ENCODE results near the gene CELF2.

Gene CELF2

GRCh38 chr10:11088709-11089108 is 71.0 kb downstream of the CELF2 start:
- no peak for DNase-seq
- no peak overlapping the region for H3K27ac Mint-ChIP-seq
- H3K27me3 Mint-ChIP-seq (ENCODE audit: low read depth, poor library complexity): no peaks in the 10 kb centered on the region
- peaks cover 6% of the 10 kb centered on the region for H3K4me1 Mint-ChIP-seq
- no peaks in the 10 kb centered on the region for H3K36me3 Mint-ChIP-seq (ENCODE audit: low read depth)
- no peak overlapping the region for H3K4me3 Mint-ChIP-seq
- no peaks in the 10 kb centered on the region for H3K9me3 Mint-ChIP-seq
- no peak for TF ChIP-seq CTCF (IDR thresholded peaks at IDR 0.05)

GRCh38 chr10:11089272-11089671 is 71.6 kb downstream of the CELF2 start:
- Mint-ChIP-seq H3K4me3 (no peak overlapping the region), H3K27me3 (ENCODE audit: low read depth, poor library complexity) (no peaks in the 10 kb centered on the region), H3K27ac (no peak overlapping the region), H3K36me3 (ENCODE audit: low read depth) (no peaks in the 10 kb centered on the region), H3K4me1 (peaks cover under 1% of the 10 kb centered on the region), H3K9me3 (no peaks in the 10 kb centered on the region)
- no peak for DNase-seq
- no peak for TF ChIP-seq CTCF (IDR thresholded peaks at IDR 0.05)

- Mint-ChIP-seq H3K27ac (no peak overlapping the region), H3K9me3 (no peaks in the 10 kb centered on the region), H3K27me3 (ENCODE audit: low read depth, poor library complexity) (peaks cover 9% of the 10 kb centered on the region), H3K4me1 (no peaks in the 10 kb centered on the region), H3K4me3 (no peak overlapping the region), H3K36me3 (ENCODE audit: low read depth) (no peaks in the 10 kb centered on the region)
- no peak for TF ChIP-seq CTCF (IDR thresholded peaks at IDR 0.05)
- no peak for DNase-seq
Observed at GRCh38 chr10:11091517-11092102, 73.9 kb downstream of the CELF2 start.

- Mint-ChIP-seq H3K36me3 (ENCODE audit: low read depth) (no peaks in the 10 kb centered on the region), H3K27me3 (ENCODE audit: low read depth, poor library complexity) (peaks cover 12% of the 10 kb centered on the region), H3K27ac (no peak overlapping the region), H3K4me3 (no peak overlapping the region), H3K9me3 (no peaks in the 10 kb centered on the region), H3K4me1 (no peaks in the 10 kb centered on the region)
- no peak for DNase-seq
- no peak for TF ChIP-seq CTCF (IDR thresholded peaks at IDR 0.05)
Observed at GRCh38 chr10:11093771-11094736, 76.4 kb downstream of the CELF2 start.

GRCh38 chr10:11095374-11095801 is 77.7 kb downstream of the CELF2 start:
- no peak for TF ChIP-seq CTCF (IDR thresholded peaks at IDR 0.05)
- Mint-ChIP-seq H3K27me3 (ENCODE audit: low read depth, poor library complexity) (peaks cover 12% of the 10 kb centered on the region), H3K27ac (no peak overlapping the region), H3K36me3 (ENCODE audit: low read depth) (no peaks in the 10 kb centered on the region), H3K9me3 (no peaks in the 10 kb centered on the region), H3K4me3 (no peak overlapping the region), H3K4me1 (no peaks in the 10 kb centered on the region)
- DNase-seq: no peak
